SK-N-SH (cell line): Measurements from ENCODE around the gene ELK1. TPM values are rescaled to one million over a fixed set of nuclear protein-coding genes. Genes with fewer than 3 reads are reported as not detected.

Experiments used
- CTCF ChIA-PET: fragments of 300-600, 350-600 bp; formaldehyde crosslinking; extraction: SDS; loops from one replicate; lab custom pipeline; 2021; lab: Yijun Ruan, JAX
- POLR2A ChIA-PET: fragments of 350-600 bp; sonication (Branson Sonifier 250); formaldehyde crosslinking; extraction: SDS; loops from one replicate; lab custom pipeline; 2020; ENCODE audit warnings: antibody characterized with exemption, inconsistent platforms; lab: Yijun Ruan, JAX
- DNase-seq: peaks from one replicate; pipeline ENCODE4 v3.0.0; 2012
- H2AFZ ChIP-seq: fragments of 200-600 bp; sonication (generic); 2 replicates; pipeline ENCODE4 v1.8.1; 2016; ENCODE audit warnings: antibody characterized with exemption, mild to moderate bottlenecking, low read depth
- H3F3A ChIP-seq: fragments of 200-600 bp; sonication (generic); replicated peaks from 2 replicates; pipeline ENCODE3; 2016; ENCODE audit warnings: antibody characterized with exemption, mild to moderate bottlenecking; ENCODE audit not compliant: insufficient read depth
- H3K27ac ChIP-seq, 2 experiments: fragments of 200-500 bp in 1 of 2; fragments of 200-600 bp in 1 of 2; sonication (Bioruptor generic) in 1 of 2; sonication (generic), shearing (Covaris generic) in 1 of 2; 2 replicates each; pipeline versions ENCODE4 v1.5.1 to v1.6.1; 2014 to 2016; ENCODE audit warnings: low read depth in 2 of 2, inconsistent platforms in 1 of 2, low read length in 1 of 2, mild to moderate bottlenecking in 1 of 2, mixed read lengths in 1 of 2
- H3K27me3 ChIP-seq: fragments of 200-600 bp; sonication (generic), shearing (Covaris generic); 2 replicates; pipeline ENCODE4 v1.6.1; 2016; ENCODE audit warnings: mixed run types; ENCODE audit not compliant: insufficient read depth
- H3K36me3 ChIP-seq, 2 experiments: fragments of 200-500 bp in 1 of 2; fragments of 200-600 bp in 1 of 2; sonication (Bioruptor generic) in 1 of 2; sonication (generic) in 1 of 2; replicated peaks in 1 of 2; 2 replicates each; pipeline versions ENCODE3 to v1.5.1; 2014 to 2016; ENCODE audit warnings: low read length in 1 of 2, mild to moderate bottlenecking in 1 of 2; ENCODE audit not compliant: insufficient read depth in 2 of 2, control insufficient read depth in 1 of 2
- H3K4me1 ChIP-seq, 2 experiments: fragments of 200-500 bp in 1 of 2; fragments of 200-600 bp in 1 of 2; sonication (Bioruptor generic) in 1 of 2; sonication (generic), shearing (Covaris generic) in 1 of 2; 2 replicates each; pipeline versions ENCODE4 v1.5.1 to v1.6.1; 2014 to 2016; ENCODE audit warnings: low read depth in 1 of 2, low read length in 1 of 2, mixed run types in 1 of 2; ENCODE audit not compliant: insufficient read depth in 2 of 2, control insufficient read depth in 1 of 2
- H3K4me2 ChIP-seq: fragments of 200-600 bp; sonication (generic), shearing (Covaris generic); 2 replicates; pipeline ENCODE4 v1.6.1; 2017; ENCODE audit warnings: mixed run types
- H3K4me3 ChIP-seq, 2 experiments: fragments of 200-500 bp in 1 of 2; fragments of 200-600 bp in 1 of 2; sonication (Bioruptor generic) in 1 of 2; sonication (generic), shearing (Covaris generic) in 1 of 2; 2 replicates each; pipeline versions ENCODE4 v1.5.1 to v1.8.1; 2014 to 2016; ENCODE audit warnings: low read depth in 2 of 2, inconsistent platforms in 1 of 2, low read length in 1 of 2, mild to moderate bottlenecking in 1 of 2, mixed read lengths in 1 of 2, moderate library complexity in 1 of 2
- H3K79me2 ChIP-seq: fragments of 200-600 bp; sonication (generic); 2 replicates; pipeline ENCODE4 v1.8.1; 2017; ENCODE audit warnings: mild to moderate bottlenecking; ENCODE audit not compliant: insufficient read depth
- H3K9ac ChIP-seq: fragments of 200-600 bp; sonication (generic); 2 replicates; pipeline ENCODE4 v1.6.1; 2017; ENCODE audit warnings: mixed run types
- H3K9me2 ChIP-seq: fragments of 200-600 bp; sonication (generic); 2 replicates; pipeline ENCODE4 v1.6.1; 2017; ENCODE audit warnings: mixed run types
- H3K9me3 ChIP-seq: fragments of 200-600 bp; sonication (generic); 2 replicates; pipeline ENCODE4 v1.6.1; 2017; ENCODE audit warnings: mixed run types, mild to moderate bottlenecking, moderate library complexity
- H4K20me1 ChIP-seq: fragments of 200-600 bp; sonication (generic); 2 replicates; pipeline ENCODE4 v1.6.1; 2017; ENCODE audit warnings: mild to moderate bottlenecking, mixed run types; ENCODE audit not compliant: insufficient read depth
- CHD2 ChIP-seq: fragments of 150-350 bp; IDR thresholded peaks from 2 replicates; pipeline ENCODE4 v1.6.1; 2018; ENCODE audit warnings: low read length; ENCODE audit not compliant: partially characterized antibody
- CTCF ChIP-seq: fragments of 200-600 bp; sonication (generic); IDR thresholded peaks from 2 replicates; pipeline ENCODE4 v1.6.1; 2017; ENCODE audit warnings: antibody characterized with exemption, mild to moderate bottlenecking, moderate library complexity
- EP300 ChIP-seq, 2 experiments: IDR thresholded peaks; 2 replicates each; pipeline versions ENCODE4 v1.4.0 to v1.6.1; 2012; ENCODE audit warnings: borderline replicate concordance in 1 of 2, low read depth in 1 of 2, low read length in 1 of 2
- FOXJ3 ChIP-seq: sonication (generic); formaldehyde crosslinking; IDR thresholded peaks from 2 replicates; pipeline ENCODE4 v1.5.1; 2020; ENCODE audit warnings: mild to moderate bottlenecking, missing genetic modification reagents
- GABPA ChIP-seq: IDR thresholded peaks from 2 replicates; pipeline ENCODE4 v1.4.0; 2012; ENCODE audit warnings: low read depth, mild to moderate bottlenecking
- IRF3 ChIP-seq: fragments of 150-350 bp; IDR thresholded peaks from 2 replicates; pipeline ENCODE4 v1.6.1; 2016; ENCODE audit warnings: mild to moderate bottlenecking, low read depth, low read length
- JUND ChIP-seq: IDR thresholded peaks from 2 replicates; pipeline ENCODE4 v1.4.0; 2012
- MAX ChIP-seq: IDR thresholded peaks from 2 replicates; pipeline ENCODE4 v1.4.0; 2012; ENCODE audit warnings: low read depth
- NFIC ChIP-seq: IDR thresholded peaks from 2 replicates; pipeline ENCODE4 v1.4.0; 2012; ENCODE audit warnings: borderline replicate concordance
- NRF1 ChIP-seq: IDR thresholded peaks from 2 replicates; pipeline ENCODE4 v1.6.1; 2012; ENCODE audit warnings: low read depth, mild to moderate bottlenecking, low read length
- PBX3 ChIP-seq: IDR thresholded peaks from 2 replicates; pipeline ENCODE4; 2012
- POLR2AphosphoS5 ChIP-seq: IDR thresholded peaks from 2 replicates; pipeline ENCODE4 v1.6.1; 2012; ENCODE audit warnings: low read depth, low read length
- RFX5 ChIP-seq: IDR thresholded peaks from 2 replicates; pipeline ENCODE4 v1.6.1; 2012; ENCODE audit warnings: mild to moderate bottlenecking, improper control_type of control experiment, low read length
- SIN3A ChIP-seq: IDR thresholded peaks from 2 replicates; pipeline ENCODE4 v1.6.1; 2012; ENCODE audit warnings: low read depth, mild to moderate bottlenecking, low read length, moderate library complexity, borderline replicate concordance
- TCF12 ChIP-seq: IDR thresholded peaks from 2 replicates; pipeline ENCODE4 v1.4.0; 2012
- USF2 ChIP-seq: fragments of 150-350 bp; IDR thresholded peaks from 2 replicates; pipeline ENCODE4 v1.6.1; 2017; ENCODE audit warnings: antibody characterized with exemption, low read length, low read depth, borderline replicate concordance
- WGBS: methylation state at CpG from one replicate; pipeline ENCODE4 v1.1.6; 2017; ENCODE audit warnings: low lambda C conversion rate; 5-methylcytosine and 5-hydroxymethylcytosine counted together
- polyA plus RNA-seq, 3 experiments: library from polyadenylated mRNA; depleted of rRNA; stranded (reverse); fragments of >200 nt; gene quantifications; 2 replicates each; pipeline ENCODE4 v1.2.3, GENCODE V29; 2012

Gene ELK1
- polyA plus RNA-seq, 1 of the 3 experiments (the other 2 are of a cell fraction) = 14.6 TPM

GRCh38 chrX:47623540-47624027 is 26.8 kb downstream of the ELK1 start:
- Histone ChIP-seq H3K9me3 (no peaks in the 10 kb centered on the region), H3K9ac (no peak overlapping the region), H3K27ac (peak overlapping the region in 1 of 2 experiments; percentile 47; a peak in 1 of 4 replicates), H3F3A (no peaks in the 10 kb centered on the region), H3K79me2 (no peaks in the 10 kb centered on the region), H2AFZ (0 out of 2 replicates have a peak overlapping the region, but pooled peaks have one; percentile 29), H4K20me1 (no peaks in the 10 kb centered on the region), H3K4me2 (peak overlapping the region; percentile 67), H3K27me3 (peaks cover 19% of the 10 kb centered on the region), H3K9me2 (no peaks in the 10 kb centered on the region), H3K4me3 (peak overlapping the region; percentile 34 to 54), H3K4me1 (peaks cover 0 to 9% of the 10 kb centered on the region in 2 experiments; a peak in 1 of 4 replicates), H3K36me3 (no peaks in the 10 kb centered on the region)
- DNase-seq = peak; percentile 89
- CTCF ChIA-PET = interaction anchor here (1.0 to 2.3 kb wide), 4 partner anchors 18 to 126 kb away, joined by 3 to 13 read pairs (median 6); no protein-coding TSS in a partner anchor
- 7% methylated on average over 26 of the region's 35 CpGs for WGBS
- POLR2A ChIA-PET = interaction anchor here (0.7 to 1.0 kb wide), 3 partner anchors 20 to 37 kb away, joined by 3 to 4 read pairs (median 3); partner anchors contain the start of gene ELK1
- TF ChIP-seq FOXJ3 (CRISPR knock-in tag) (no peak), JUND (no peak), SIN3A (no peak), POLR2AphosphoS5 (no peak), USF2 (no peak), TCF12 (no peak), MAX (peak; percentile 56; the same call in 1 of the 2 replicates), CHD2 (peak; percentile 23), PBX3 (peak; percentile 69), NFIC (no peak), RFX5 (peak; percentile 73), EP300 (IDR thresholded peaks at IDR 0.05; ENCODE audit: borderline replicate concordance in 1 of 2, low read depth in 1 of 2, low read length in 1 of 2) (no peak), NRF1 (0 out of 2 replicates have a peak, but pooled peaks have one; percentile 30), CTCF (no peak), IRF3 (peak; percentile 36; the same call in 1 of the 2 replicates), GABPA (no peak)
